Keratinocyte (primary cell): ENCODE data around the gene GPC5. TPM values are rescaled to one million over a fixed set of nuclear protein-coding genes. Genes with fewer than 3 reads are reported as not detected.

ENCODE experiments used
- DNase-seq: peaks from one replicate; pipeline ENCODE4 v3.0.0-alpha.2; 2011; ENCODE audit warnings: low read depth, missing footprints, low spot score
- FAIRE-seq: peaks from 2 replicates; lab custom pipeline; 2011; peaks lifted over from hg19 to GRCh38; lab: Jason Lieb, UNC
- H2AFZ ChIP-seq: 2 replicates; pipeline ENCODE4 v1.6.0; 2012; ENCODE audit warnings: low read length, control low read depth, inconsistent platforms; ENCODE audit not compliant: control insufficient read depth
- H3K27ac ChIP-seq: 2 replicates; pipeline ENCODE4 v1.5.1; 2011; ENCODE audit warnings: low read length; ENCODE audit not compliant: control insufficient read depth, insufficient read depth
- H3K27me3 ChIP-seq: 3 replicates; pipeline ENCODE4 v1.6.0; 2011; ENCODE audit warnings: low read length; ENCODE audit not compliant: control insufficient read depth, insufficient read depth; ENCODE audit errors: extremely low read depth
- H3K36me3 ChIP-seq, 2 experiments: 2 replicates in 1 of 2; 3 replicates in 1 of 2; pipeline ENCODE4 v1.5.1; 2011; ENCODE audit warnings: low read length in 2 of 2, mild to moderate bottlenecking in 1 of 2; ENCODE audit not compliant: control insufficient read depth in 2 of 2, insufficient read depth in 2 of 2; ENCODE audit errors: extremely low read depth in 1 of 2
- H3K4me1 ChIP-seq: 3 replicates; pipeline ENCODE4 v1.5.1; 2011; ENCODE audit warnings: low read length; ENCODE audit not compliant: control insufficient read depth, insufficient read depth; ENCODE audit errors: extremely low read depth
- H3K4me2 ChIP-seq: 3 replicates; pipeline ENCODE4 v1.6.0; 2011; ENCODE audit warnings: low read depth, low read length; ENCODE audit not compliant: control insufficient read depth, insufficient read depth; ENCODE audit errors: extremely low read depth
- H3K4me3 ChIP-seq, 3 experiments: fragments of 200-600 bp in 1 of 3; sonication (generic) in 1 of 3; 2 replicates in 2 of 3; 3 replicates in 1 of 3; pipeline ENCODE4 v1.5.1; 2011 to 2016; ENCODE audit warnings: low read length in 3 of 3, mild to moderate bottlenecking in 3 of 3, control low read depth in 2 of 3, inconsistent platforms in 1 of 3, low read depth in 1 of 3, mixed read lengths in 1 of 3, mixed run types in 1 of 3, moderate library complexity in 1 of 3; ENCODE audit not compliant: control insufficient read depth in 2 of 3, insufficient read depth in 2 of 3; ENCODE audit errors: extremely low read depth in 1 of 3
- H3K79me2 ChIP-seq: 2 replicates; pipeline ENCODE4 v1.6.0; 2012; ENCODE audit warnings: low read length; ENCODE audit not compliant: control insufficient read depth, insufficient read depth
- H3K9ac ChIP-seq: 3 replicates; pipeline ENCODE4 v1.6.0; 2011; ENCODE audit warnings: low read length; ENCODE audit not compliant: control insufficient read depth, insufficient read depth; ENCODE audit errors: extremely low read depth
- H3K9me1 ChIP-seq: 3 replicates; pipeline ENCODE4 v1.6.0; 2011; ENCODE audit warnings: low read length; ENCODE audit not compliant: control insufficient read depth, insufficient read depth; ENCODE audit errors: extremely low read depth
- H3K9me3 ChIP-seq: 2 replicates; pipeline ENCODE4 v1.5.1; 2012; ENCODE audit warnings: low read depth, low read length; ENCODE audit not compliant: control insufficient read depth
- H4K20me1 ChIP-seq: 3 replicates; pipeline ENCODE4 v1.6.0; 2011; ENCODE audit warnings: low read length; ENCODE audit not compliant: control insufficient read depth, insufficient read depth; ENCODE audit errors: extremely low read depth
- EZH2 ChIP-seq: IDR thresholded peaks from one replicate; pipeline ENCODE4 v1.6.1; 2012; ENCODE audit warnings: inconsistent platforms, mild to moderate bottlenecking, low read length, moderate library complexity
- dilution Hi-C: fragments of 300-500 bp; cut with MboI; formaldehyde crosslinking; loops from one replicate; pipeline ENCODE4 v1.7.0; 2020; ENCODE audit warnings: low sequenced_read_pairs; ENCODE audit not compliant: extremely low pct_ligation_motif_present
- polyA plus RNA-seq, 5 experiments: library from polyadenylated mRNA; depleted of rRNA in 3 of 5; stranded (reverse) in 3 of 5; stranded (forward) in 1 of 5; unstranded in 1 of 5; fragments of >200 nt; gene quantifications; 1 replicate in 1 of 5; 2 replicates in 3 of 5; 3 replicates in 1 of 5; pipeline versions ENCODE4 v1.2.1 to v1.2.3, GENCODE V29; 2011 to 2012; ENCODE audit warnings: missing spikeins in 2 of 5, low read depth in 1 of 5, low replicate concordance in 1 of 5
- TF ChIP-seq, protein P1 (sequence below), 3 experiments: IDR thresholded peaks in 1 of 3; conservative IDR thresholded peaks in 1 of 3; optimal IDR thresholded peaks in 1 of 3; 2 replicates in 2 of 3; 3 replicates in 1 of 3; pipeline versions ENCODE3 to v1.5.1; 2011; ENCODE audit warnings: low read length in 3 of 3, mild to moderate bottlenecking in 3 of 3, moderate library complexity in 2 of 3, control low read depth in 1 of 3, inconsistent platforms in 1 of 3; ENCODE audit not compliant: insufficient read depth in 2 of 3; ENCODE audit errors: extremely low read depth in 1 of 3

Gene GPC5
- polyA plus RNA-seq, 1 donor (not counting 4 experiments of a cell fraction or from before 2014, with no cell fraction given): 0.10 TPM

DNA sequence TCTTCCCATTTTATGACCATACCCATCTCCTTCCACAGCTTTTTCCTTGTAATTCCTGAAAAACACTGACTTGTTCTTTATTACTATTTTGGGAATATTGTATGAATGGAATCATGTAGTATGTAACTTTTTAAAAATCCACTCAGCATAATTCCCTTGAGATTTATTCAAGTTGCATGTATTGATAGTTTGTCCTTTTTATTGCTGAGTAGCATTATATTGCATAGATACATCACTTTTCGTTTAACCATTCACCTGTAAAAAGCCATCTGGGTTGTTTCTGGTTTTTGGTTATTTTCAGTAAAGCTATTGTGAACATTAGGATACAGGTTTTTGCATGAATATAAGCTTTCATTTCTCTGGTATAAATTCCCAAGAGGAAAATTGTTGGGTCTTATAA, 115.4 kb downstream of the GPC5 start:
- H3K4me1 ChIP-seq: no peaks in the 10 kb centered on the region
- FAIRE-seq (no peak), DNase-seq (no peak)
- H3K9ac ChIP-seq: no peak overlapping the region
- no peaks in the 10 kb centered on the region for H3K9me1 ChIP-seq
- no peak overlapping the region for H3K27ac ChIP-seq
- H3K79me2 ChIP-seq: no peaks in the 10 kb centered on the region
- dilution Hi-C loops: no loop called here
- no peak for TF ChIP-seq EZH2
- TF ChIP-seq, protein P1, sequence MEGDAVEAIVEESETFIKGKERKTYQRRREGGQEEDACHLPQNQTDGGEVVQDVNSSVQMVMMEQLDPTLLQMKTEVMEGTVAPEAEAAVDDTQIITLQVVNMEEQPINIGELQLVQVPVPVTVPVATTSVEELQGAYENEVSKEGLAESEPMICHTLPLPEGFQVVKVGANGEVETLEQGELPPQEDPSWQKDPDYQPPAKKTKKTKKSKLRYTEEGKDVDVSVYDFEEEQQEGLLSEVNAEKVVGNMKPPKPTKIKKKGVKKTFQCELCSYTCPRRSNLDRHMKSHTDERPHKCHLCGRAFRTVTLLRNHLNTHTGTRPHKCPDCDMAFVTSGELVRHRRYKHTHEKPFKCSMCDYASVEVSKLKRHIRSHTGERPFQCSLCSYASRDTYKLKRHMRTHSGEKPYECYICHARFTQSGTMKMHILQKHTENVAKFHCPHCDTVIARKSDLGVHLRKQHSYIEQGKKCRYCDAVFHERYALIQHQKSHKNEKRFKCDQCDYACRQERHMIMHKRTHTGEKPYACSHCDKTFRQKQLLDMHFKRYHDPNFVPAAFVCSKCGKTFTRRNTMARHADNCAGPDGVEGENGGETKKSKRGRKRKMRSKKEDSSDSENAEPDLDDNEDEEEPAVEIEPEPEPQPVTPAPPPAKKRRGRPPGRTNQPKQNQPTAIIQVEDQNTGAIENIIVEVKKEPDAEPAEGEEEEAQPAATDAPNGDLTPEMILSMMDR (optimal IDR thresholded peaks at IDR 0.05 in 1 of 3, IDR thresholded peaks at IDR 0.05 in 1 of 3, conservative IDR thresholded peaks at IDR 0.05 in 1 of 3; ENCODE audit: extremely low read depth in 1 of 3, insufficient read depth in 2 of 3, low read length in 3 of 3): no peak
- no peak overlapping the region for H3K4me2 ChIP-seq
- H3K27me3 ChIP-seq: no peaks in the 10 kb centered on the region
- H4K20me1 ChIP-seq: no peaks in the 10 kb centered on the region
- H2AFZ ChIP-seq: no peak overlapping the region
- H3K4me3 ChIP-seq: no peak overlapping the region
- no peaks in the 10 kb centered on the region for H3K9me3 ChIP-seq
- no peaks in the 10 kb centered on the region for H3K36me3 ChIP-seq

DNA sequence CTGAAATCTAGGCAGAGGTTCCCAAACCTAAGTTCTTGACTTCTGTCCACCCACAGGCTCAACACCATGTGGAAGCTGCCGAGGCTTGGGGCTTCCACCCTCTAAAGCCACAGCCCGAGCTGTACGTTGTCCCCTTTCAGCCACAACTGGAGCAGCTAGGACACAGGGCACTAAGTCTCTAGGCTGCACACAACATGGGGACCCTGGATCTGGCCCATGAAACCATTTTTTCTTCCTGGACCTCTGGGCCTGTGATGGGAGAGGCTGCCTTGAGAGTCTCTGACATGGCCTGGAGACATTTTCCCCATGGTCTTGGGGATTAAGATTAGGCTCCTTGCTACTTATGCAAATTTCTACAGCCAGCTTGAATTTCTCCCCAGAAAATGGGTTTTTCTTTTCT, 118.4 kb downstream of the GPC5 start:
- no peak overlapping the region for H2AFZ ChIP-seq
- no peaks in the 10 kb centered on the region for H3K9me3 ChIP-seq
- H3K36me3 ChIP-seq: no peaks in the 10 kb centered on the region
- no peaks in the 10 kb centered on the region for H4K20me1 ChIP-seq
- dilution Hi-C loops: no loop called here
- no peak overlapping the region for H3K9ac ChIP-seq
- H3K27me3 ChIP-seq: no peaks in the 10 kb centered on the region
- TF ChIP-seq, protein P1 (optimal IDR thresholded peaks at IDR 0.05 in 1 of 3, IDR thresholded peaks at IDR 0.05 in 1 of 3, conservative IDR thresholded peaks at IDR 0.05 in 1 of 3; ENCODE audit: extremely low read depth in 1 of 3, insufficient read depth in 2 of 3, low read length in 3 of 3): no peak
- H3K4me2 ChIP-seq: no peak overlapping the region
- no peak overlapping the region for H3K4me3 ChIP-seq
- no peaks in the 10 kb centered on the region for H3K9me1 ChIP-seq
- H3K4me1 ChIP-seq: no peaks in the 10 kb centered on the region
- H3K79me2 ChIP-seq: no peaks in the 10 kb centered on the region
- no peak overlapping the region for H3K27ac ChIP-seq
- FAIRE-seq (no peak), DNase-seq (no peak)
